22Rv1 (cell line): Measurements from ENCODE around the gene VILL.

ENCODE experiments used
- ZFX ChIP-seq: fragments of 450-650 bp; IDR thresholded peaks from 2 replicates; pipeline ENCODE4 v1.6.1; 2017; ENCODE audit warnings: antibody characterized with exemption, borderline replicate concordance
- TF ChIP-seq, protein P1 (sequence below): fragments of 450-650 bp; IDR thresholded peaks from 2 replicates; pipeline ENCODE4 v1.5.1; 2017; ENCODE audit warnings: mild to moderate bottlenecking

DNA sequence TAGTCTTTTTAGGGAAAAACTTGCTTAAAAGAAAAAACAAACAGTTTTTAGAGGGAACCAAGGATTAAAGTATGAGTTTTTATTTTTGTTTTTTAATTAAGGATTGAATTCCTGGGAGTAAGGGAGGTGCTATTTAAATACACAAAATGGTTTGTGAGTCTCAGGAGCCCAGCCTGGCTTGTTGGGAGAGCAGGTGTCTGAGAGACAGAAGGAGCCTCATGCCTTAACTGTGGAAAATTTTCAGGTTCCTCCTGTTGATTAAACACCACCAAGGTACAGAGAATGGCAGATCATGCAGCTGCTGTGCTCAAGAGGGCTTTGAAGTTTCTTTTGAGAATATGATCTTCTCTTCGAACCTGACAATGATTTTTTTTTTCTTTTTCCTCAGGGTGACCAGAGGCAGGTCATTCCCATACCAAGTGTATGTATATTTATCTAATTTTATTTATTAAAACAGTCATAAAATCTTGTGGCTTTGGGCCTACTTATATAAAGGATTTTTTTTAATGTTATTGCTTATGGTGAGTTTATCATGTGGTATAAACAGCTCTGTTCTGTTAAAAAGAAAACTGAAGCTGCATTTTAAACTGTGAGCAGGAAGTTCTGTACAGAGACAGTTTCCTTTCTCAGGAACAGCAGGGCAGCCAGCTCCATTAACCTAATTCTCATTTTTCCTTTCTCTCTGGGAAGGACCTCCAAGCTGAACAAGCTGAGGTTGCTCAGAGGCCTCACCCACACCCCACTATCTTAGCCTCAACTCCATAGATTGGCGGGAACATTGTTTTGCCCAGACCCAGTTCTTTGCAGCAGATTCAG, 33.7 kb upstream of the VILL start:
- TF ChIP-seq, protein P1, sequence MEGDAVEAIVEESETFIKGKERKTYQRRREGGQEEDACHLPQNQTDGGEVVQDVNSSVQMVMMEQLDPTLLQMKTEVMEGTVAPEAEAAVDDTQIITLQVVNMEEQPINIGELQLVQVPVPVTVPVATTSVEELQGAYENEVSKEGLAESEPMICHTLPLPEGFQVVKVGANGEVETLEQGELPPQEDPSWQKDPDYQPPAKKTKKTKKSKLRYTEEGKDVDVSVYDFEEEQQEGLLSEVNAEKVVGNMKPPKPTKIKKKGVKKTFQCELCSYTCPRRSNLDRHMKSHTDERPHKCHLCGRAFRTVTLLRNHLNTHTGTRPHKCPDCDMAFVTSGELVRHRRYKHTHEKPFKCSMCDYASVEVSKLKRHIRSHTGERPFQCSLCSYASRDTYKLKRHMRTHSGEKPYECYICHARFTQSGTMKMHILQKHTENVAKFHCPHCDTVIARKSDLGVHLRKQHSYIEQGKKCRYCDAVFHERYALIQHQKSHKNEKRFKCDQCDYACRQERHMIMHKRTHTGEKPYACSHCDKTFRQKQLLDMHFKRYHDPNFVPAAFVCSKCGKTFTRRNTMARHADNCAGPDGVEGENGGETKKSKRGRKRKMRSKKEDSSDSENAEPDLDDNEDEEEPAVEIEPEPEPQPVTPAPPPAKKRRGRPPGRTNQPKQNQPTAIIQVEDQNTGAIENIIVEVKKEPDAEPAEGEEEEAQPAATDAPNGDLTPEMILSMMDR = no peak
- TF ChIP-seq ZFX = no peak
